K562 (cell line): ENCODE results near the gene CAST.

Experiments used
- CTCF ChIP-seq, 3 experiments: IDR thresholded peaks in 2 of 3; conservative IDR thresholded peaks in 1 of 3; 2 replicates each; pipeline ENCODE4 v1.5.1; 2011 to 2012; ENCODE audit warnings: low read length in 3 of 3, mild to moderate bottlenecking in 3 of 3, control low read depth in 2 of 3, improper control_type of control experiment in 1 of 3, inconsistent platforms in 1 of 3, low read depth in 1 of 3, mixed read lengths in 1 of 3, moderate library complexity in 1 of 3; ENCODE audit not compliant: insufficient read depth in 2 of 3
- MXD1 ChIP-seq: fragments of 250-450 bp; sonication (Bioruptor Pico); IDR thresholded peaks from 2 replicates; pipeline ENCODE4 v1.8.0; 2021; ENCODE audit warnings: borderline replicate concordance, mild to moderate bottlenecking, moderate library complexity; ENCODE audit not compliant: poor library complexity, severe bottlenecking
- USF2 ChIP-seq: sonication (generic); formaldehyde crosslinking; IDR thresholded peaks from 2 replicates; pipeline ENCODE4 v1.5.0; 2020; ENCODE audit warnings: missing genetic modification reagents
- ZFP1 ChIP-seq: fragments of 450-650 bp; formaldehyde crosslinking; IDR thresholded peaks from 2 replicates; pipeline ENCODE4 v1.4.0; 2020; ENCODE audit warnings: mild to moderate bottlenecking, mixed read lengths
- ZNF639 ChIP-seq, 2 experiments: fragments of 200-800 bp in 1 of 2; sonication (Bioruptor generic) in 1 of 2; sonication (generic) in 1 of 2; formaldehyde crosslinking in 1 of 2; IDR thresholded peaks in 1 of 2; conservative IDR thresholded peaks in 1 of 2; 2 replicates each; pipeline versions ENCODE4 v1.5.0 to v1.6.1; 2016 to 2020; ENCODE audit warnings: missing compliant biosample characterization in 1 of 2, missing genetic modification characterization in 1 of 2, missing genetic modification reagents in 1 of 2

- TF ChIP-seq MXD1 (CRISPR knock-in tag) = no peak
- TF ChIP-seq CTCF (IDR thresholded peaks at IDR 0.05 in 2 of 3, conservative IDR thresholded peaks at IDR 0.05 in 1 of 3; ENCODE audit: insufficient read depth in 2 of 3, low read depth in 1 of 3, low read length in 3 of 3) = no peak
- TF ChIP-seq ZFP1 (CRISPR knock-in tag) = no peak
- no peak for TF ChIP-seq USF2 (CRISPR knock-in tag)
- no peak for TF ChIP-seq ZNF639 (CRISPR knock-in tag; conservative IDR thresholded peaks at IDR 0.05 in 1 of 2, IDR thresholded peaks at IDR 0.05 in 1 of 2)
Measured at GRCh38 chr5:96818125-96818788, 156.1 kb downstream of the CAST start.
